ENCODE data around the gene BOD1L2. TPM values are rescaled to one million over a fixed set of nuclear protein-coding genes. Genes with fewer than 3 reads are reported as not detected.

BOD1L2 gene
- total RNA-seq, 4 donors from 2014 or later = not detected

DNA sequence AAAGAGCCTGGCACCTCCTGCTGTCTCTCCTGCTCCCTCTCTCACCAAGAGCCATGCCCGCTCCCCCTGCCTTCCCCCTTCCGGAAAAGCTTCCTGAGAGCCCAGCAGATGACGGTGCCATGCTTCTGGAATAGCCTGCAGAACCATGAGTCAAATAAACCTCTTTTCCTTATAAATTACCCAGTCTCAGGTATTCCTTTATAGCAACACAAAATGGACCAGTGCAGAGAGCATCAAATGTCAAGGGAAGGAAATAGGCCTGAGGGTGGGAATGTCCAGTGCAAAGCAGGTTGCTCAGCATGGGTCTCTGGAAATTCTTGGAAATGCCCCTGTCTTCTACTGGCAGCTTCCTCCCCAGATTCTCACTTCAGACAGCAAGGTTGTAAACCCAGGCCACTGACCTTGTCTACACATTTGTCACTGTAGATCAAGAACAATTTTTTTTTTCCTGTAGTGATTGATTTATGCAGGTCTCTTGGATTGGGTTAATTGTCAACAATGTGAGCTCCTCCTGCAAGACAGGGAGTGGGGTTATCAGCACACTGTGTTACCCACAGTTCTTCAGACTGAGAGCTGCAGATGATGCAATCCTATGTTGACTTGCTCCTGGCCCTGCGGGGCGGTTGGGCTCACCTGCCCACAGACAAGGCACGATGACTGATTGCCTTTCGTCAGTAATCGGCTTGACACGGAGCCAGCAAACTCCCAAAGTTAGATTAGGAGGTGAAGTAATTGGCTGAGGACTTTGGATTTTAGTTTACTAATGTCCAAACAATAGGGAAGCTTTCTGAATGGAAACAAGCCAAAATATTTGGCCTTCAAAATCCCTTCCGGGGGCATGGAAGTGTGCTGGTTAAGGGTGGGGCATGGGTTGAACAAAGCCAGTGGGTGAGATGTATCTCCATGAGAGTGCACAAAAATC, 5.4 kb upstream of the BOD1L2 start:
- no peak overlapping the region for H3K27ac ChIP-seq
- no peak for TF ChIP-seq EP300 (IDR thresholded peaks at IDR 0.05)
- no peak for TF ChIP-seq POLR2A (IDR thresholded peaks at IDR 0.05)
- TF ChIP-seq, protein P1, sequence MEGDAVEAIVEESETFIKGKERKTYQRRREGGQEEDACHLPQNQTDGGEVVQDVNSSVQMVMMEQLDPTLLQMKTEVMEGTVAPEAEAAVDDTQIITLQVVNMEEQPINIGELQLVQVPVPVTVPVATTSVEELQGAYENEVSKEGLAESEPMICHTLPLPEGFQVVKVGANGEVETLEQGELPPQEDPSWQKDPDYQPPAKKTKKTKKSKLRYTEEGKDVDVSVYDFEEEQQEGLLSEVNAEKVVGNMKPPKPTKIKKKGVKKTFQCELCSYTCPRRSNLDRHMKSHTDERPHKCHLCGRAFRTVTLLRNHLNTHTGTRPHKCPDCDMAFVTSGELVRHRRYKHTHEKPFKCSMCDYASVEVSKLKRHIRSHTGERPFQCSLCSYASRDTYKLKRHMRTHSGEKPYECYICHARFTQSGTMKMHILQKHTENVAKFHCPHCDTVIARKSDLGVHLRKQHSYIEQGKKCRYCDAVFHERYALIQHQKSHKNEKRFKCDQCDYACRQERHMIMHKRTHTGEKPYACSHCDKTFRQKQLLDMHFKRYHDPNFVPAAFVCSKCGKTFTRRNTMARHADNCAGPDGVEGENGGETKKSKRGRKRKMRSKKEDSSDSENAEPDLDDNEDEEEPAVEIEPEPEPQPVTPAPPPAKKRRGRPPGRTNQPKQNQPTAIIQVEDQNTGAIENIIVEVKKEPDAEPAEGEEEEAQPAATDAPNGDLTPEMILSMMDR (IDR thresholded peaks at IDR 0.05) = no peak
- no peaks in the 10 kb centered on the region for H3K36me3 ChIP-seq
- H3K4me3 ChIP-seq = no peak overlapping the region
- 79 to 82% methylated on average over 9 to 10 of the region's 10 CpGs for WGBS, 2 donors
- DNase-seq (ENCODE audit: low spot score in 2 of 2) = no peak
- H3K27me3 ChIP-seq = no peaks in the 10 kb centered on the region
- H3K4me1 ChIP-seq = no peaks in the 10 kb centered on the region
- peaks cover 0 to 5% (median 0%) of the 10 kb centered on the region in 4 donors for H3K9me3 ChIP-seq

DNA sequence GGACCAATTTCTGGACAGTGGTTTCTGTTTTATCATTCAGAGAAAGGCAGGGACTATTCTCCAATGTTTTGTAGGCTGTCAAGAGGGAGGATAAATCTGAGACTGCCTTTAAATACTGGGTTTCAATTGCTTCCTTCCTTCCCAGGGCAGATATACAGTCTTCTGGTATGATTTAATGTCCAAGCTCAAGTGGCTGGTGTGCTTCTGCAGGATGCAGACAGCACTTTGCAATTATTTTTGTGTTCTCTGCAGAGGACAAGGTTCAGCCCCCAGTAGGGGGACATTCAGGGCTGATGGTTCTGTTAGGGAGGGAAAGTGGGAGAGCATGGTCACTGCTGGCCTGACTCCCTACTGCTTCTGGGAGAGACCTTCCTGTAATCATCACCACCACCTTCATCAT, 4.6 kb upstream of the BOD1L2 start:
- H3K27me3 ChIP-seq = no peaks in the 10 kb centered on the region
- H3K27ac ChIP-seq = no peak overlapping the region
- H3K4me1 ChIP-seq = no peaks in the 10 kb centered on the region
- no peak for DNase-seq (ENCODE audit: low spot score in 2 of 2)
- H3K9me3 ChIP-seq = peaks cover 0 to 5% (median 0%) of the 10 kb centered on the region in 4 donors
- H3K4me3 ChIP-seq = no peak overlapping the region
- no peaks in the 10 kb centered on the region for H3K36me3 ChIP-seq
- TF ChIP-seq, protein P1 (IDR thresholded peaks at IDR 0.05) = no peak
- no peak for TF ChIP-seq EP300 (IDR thresholded peaks at IDR 0.05)
- TF ChIP-seq POLR2A (IDR thresholded peaks at IDR 0.05) = no peak

DNA sequence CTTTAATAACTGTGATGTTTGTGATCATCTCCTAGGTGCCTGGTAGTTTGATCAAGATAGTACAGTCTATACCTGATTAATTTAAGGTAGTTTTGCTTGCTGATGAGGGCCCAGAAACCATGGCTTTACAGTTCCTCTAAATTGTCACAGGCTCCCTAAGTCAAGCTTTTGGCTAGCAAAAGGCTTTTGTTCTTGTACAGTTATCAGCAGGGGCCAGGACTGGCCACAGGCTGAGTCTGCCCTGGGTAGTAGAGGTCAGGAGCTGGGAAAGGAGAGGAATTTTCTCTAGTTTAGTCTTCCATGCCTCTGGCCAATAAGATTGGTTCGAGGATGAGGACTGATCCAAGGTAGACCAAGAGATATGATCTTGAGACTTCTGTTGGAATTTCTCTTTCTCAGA, 3.6 kb upstream of the BOD1L2 start:
- Histone ChIP-seq H3K36me3 (no peaks in the 10 kb centered on the region), H3K4me1 (no peaks in the 10 kb centered on the region), H3K9me3 (peaks cover 0 to 5% (median 0%) of the 10 kb centered on the region in 4 donors), H3K4me3 (no peak overlapping the region), H3K27ac (no peak overlapping the region), H3K27me3 (no peaks in the 10 kb centered on the region)
- DNase-seq (ENCODE audit: low spot score in 2 of 2) = no peak
- WGBS, 2 donors = 56 to 62% methylated on average over 1 of the region's 1 CpG
- TF ChIP-seq POLR2A (IDR thresholded peaks at IDR 0.05) (no peak), EP300 (IDR thresholded peaks at IDR 0.05) (no peak)
- TF ChIP-seq, protein P1 (IDR thresholded peaks at IDR 0.05) = no peak

DNA sequence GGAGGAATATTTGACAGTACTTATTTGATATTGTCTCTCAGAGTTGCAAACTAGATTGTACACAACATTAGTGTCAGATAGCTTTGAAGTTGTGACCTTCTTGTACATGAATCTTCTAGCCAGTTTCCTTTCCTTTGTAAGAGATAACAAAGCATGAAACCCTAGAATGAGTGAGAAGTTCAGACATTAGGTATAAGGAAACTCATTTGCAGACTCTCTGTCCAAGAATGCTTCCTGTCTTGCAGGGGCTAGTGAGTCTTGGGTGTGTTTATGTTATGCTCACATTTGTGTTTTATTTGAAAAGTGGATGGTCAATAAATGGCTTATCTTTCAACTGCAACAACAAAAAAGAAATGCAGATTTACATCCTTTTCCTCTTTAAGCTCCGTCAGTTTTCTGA, 1.4 kb downstream of the BOD1L2 start:
- no peak overlapping the region for H3K4me3 ChIP-seq
- no peaks in the 10 kb centered on the region for H3K27me3 ChIP-seq
- no peak for DNase-seq (ENCODE audit: low spot score in 2 of 2)
- no peaks in the 10 kb centered on the region for H3K9me3 ChIP-seq
- no peaks in the 10 kb centered on the region for H3K36me3 ChIP-seq
- no peak overlapping the region for H3K27ac ChIP-seq
- H3K4me1 ChIP-seq = peaks cover 0 to 3% (median 0%) of the 10 kb centered on the region in 4 donors
- WGBS, 2 donors = 56 to 67% methylated on average over 1 of the region's 1 CpG
- TF ChIP-seq, protein P1 (IDR thresholded peaks at IDR 0.05) = no peak
- no peak for TF ChIP-seq POLR2A (IDR thresholded peaks at IDR 0.05)
- no peak for TF ChIP-seq EP300 (IDR thresholded peaks at IDR 0.05)

DNA sequence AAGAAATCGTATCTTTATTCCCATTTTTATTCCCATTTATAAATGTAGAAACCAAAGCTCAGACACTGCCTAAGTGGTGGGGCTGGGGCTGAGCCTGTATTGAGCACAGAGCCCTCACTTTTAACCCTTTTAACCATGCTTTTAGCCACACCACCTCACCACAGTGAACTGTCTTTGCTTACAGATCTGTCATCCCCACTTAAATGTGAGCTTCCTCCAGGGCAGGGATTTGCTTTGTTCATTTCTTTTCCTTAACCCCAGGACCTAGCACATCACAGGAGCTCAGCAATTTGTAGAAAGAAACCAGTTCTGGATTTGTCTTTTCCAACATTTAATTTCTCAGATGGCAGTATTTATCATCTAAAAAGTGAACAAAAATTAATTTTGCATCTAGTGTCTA, 2.2 kb downstream of the BOD1L2 start:
- Histone ChIP-seq H3K27ac (no peak overlapping the region), H3K9me3 (no peaks in the 10 kb centered on the region), H3K27me3 (no peaks in the 10 kb centered on the region), H3K4me1 (peaks cover 0 to 3% (median 0%) of the 10 kb centered on the region in 4 donors), H3K36me3 (no peaks in the 10 kb centered on the region), H3K4me3 (no peak overlapping the region)
- DNase-seq (ENCODE audit: low spot score in 2 of 2) = no peak
- 80 to 94% methylated on average over 1 of the region's 1 CpG for WGBS, 2 donors
- TF ChIP-seq POLR2A (IDR thresholded peaks at IDR 0.05) = no peak
- TF ChIP-seq, protein P1 (IDR thresholded peaks at IDR 0.05) = no peak
- no peak for TF ChIP-seq EP300 (IDR thresholded peaks at IDR 0.05)

Measured in tibial nerve (tissue), 4 donors.